ENCODE results near the gene FUBP1. TPM values are rescaled to one million over a fixed set of nuclear protein-coding genes. Genes with fewer than 3 reads are reported as not detected.
A peak's percentile ranks its signal among the peaks of the same experiment; 100 is the strongest.

FUBP1 gene
- polyA plus RNA-seq, 3 donors, result 16.5 to 47.3 (median 16.5) TPM

DNA sequence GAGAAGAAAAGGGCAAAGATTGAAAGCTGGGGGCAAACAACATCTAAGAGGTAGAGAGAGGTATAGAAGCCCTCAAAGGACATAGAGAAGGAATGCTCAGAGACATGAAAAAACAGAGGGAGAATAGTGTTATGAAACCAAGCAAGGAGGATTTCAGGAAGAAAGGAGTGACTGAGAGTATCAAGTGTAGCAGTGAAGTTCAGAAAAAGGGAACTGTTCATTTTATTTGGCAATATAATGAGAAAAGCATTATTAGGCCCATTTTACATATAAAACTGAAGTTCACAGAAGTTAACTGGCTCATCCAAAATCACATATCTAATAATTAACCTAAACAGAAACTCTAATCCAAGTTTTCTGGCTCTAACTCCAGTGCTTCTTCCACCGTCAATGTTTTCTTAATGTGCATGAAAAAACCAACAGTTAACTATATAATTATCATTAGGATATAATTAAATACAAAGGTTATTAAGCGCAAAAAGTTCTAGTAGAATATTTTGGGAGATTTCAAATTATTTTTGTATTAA is 72.8 kb downstream of the FUBP1 start:
- Histone ChIP-seq H3K79me2 (ENCODE audit: insufficient read depth, low read length) (no peaks in the 10 kb centered on the region), H3K9ac (ENCODE audit: insufficient read depth, low read length, poor library complexity, severe bottlenecking) (no peak overlapping the region), H3K4me1 (ENCODE audit: control insufficient read depth in 1 of 2, insufficient read depth in 2 of 2, low read length in 2 of 2) (peaks cover 9% of the 10 kb centered on the region in 2 donors), H3K36me3 (replicated peaks in 1 of 2; ENCODE audit: control insufficient read depth in 1 of 2, insufficient read depth in 2 of 2, low read length in 2 of 2) (no peaks in the 10 kb centered on the region), H3K27me3 (ENCODE audit: control insufficient read depth in 2 of 2, insufficient read depth in 2 of 2, low read length in 2 of 2) (no peaks in the 10 kb centered on the region), H4K20me1 (ENCODE audit: insufficient read depth, low read length) (no peaks in the 10 kb centered on the region), H2AFZ (ENCODE audit: insufficient read depth, low read depth, low read length, poor library complexity, severe bottlenecking) (no peak overlapping the region), H3K4me2 (replicated peaks; ENCODE audit: extremely low read depth, low read length, poor library complexity, severe bottlenecking) (no peak overlapping the region), H3K9me3 (replicated peaks in 1 of 2; ENCODE audit: control insufficient read depth in 1 of 2, insufficient read depth in 1 of 2, low read length in 2 of 2) (no peaks in the 10 kb centered on the region), H3K27ac (ENCODE audit: low read depth in 1 of 2, low read length in 2 of 2) (no peak overlapping the region), H3K4me3 (replicated peaks in 1 of 3; ENCODE audit: low read depth in 2 of 3, low read length in 3 of 3) (no peak overlapping the region)
- TF ChIP-seq, protein P1, sequence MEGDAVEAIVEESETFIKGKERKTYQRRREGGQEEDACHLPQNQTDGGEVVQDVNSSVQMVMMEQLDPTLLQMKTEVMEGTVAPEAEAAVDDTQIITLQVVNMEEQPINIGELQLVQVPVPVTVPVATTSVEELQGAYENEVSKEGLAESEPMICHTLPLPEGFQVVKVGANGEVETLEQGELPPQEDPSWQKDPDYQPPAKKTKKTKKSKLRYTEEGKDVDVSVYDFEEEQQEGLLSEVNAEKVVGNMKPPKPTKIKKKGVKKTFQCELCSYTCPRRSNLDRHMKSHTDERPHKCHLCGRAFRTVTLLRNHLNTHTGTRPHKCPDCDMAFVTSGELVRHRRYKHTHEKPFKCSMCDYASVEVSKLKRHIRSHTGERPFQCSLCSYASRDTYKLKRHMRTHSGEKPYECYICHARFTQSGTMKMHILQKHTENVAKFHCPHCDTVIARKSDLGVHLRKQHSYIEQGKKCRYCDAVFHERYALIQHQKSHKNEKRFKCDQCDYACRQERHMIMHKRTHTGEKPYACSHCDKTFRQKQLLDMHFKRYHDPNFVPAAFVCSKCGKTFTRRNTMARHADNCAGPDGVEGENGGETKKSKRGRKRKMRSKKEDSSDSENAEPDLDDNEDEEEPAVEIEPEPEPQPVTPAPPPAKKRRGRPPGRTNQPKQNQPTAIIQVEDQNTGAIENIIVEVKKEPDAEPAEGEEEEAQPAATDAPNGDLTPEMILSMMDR (IDR thresholded peaks at IDR 0.05), result no peak
- H3K4me3 Mint-ChIP-seq, result no peak overlapping the region
- H3K27ac Mint-ChIP-seq, result peak overlapping the region in 2 of 7 donors; percentile 16 to 39
- WGBS (ENCODE audit: insufficient coverage), result no CpG with 5 or more reads among the region's 2 CpGs
- DNase-seq, result peak in 2 of 3 donors; percentile 8 to 32
- peaks cover 12% of the 10 kb centered on the region for H3K4me1 Mint-ChIP-seq
- no peaks in the 10 kb centered on the region for H3K27me3 Mint-ChIP-seq (ENCODE audit: low read depth in 3 of 3)
- intact Hi-C loops (cut with micrococcal nuclease), result no loop called here
- peaks cover 0 to 1% (median 0%) of the 10 kb centered on the region in 7 donors for H3K9me3 Mint-ChIP-seq
- no peaks in the 10 kb centered on the region for H3K36me3 Mint-ChIP-seq

DNA sequence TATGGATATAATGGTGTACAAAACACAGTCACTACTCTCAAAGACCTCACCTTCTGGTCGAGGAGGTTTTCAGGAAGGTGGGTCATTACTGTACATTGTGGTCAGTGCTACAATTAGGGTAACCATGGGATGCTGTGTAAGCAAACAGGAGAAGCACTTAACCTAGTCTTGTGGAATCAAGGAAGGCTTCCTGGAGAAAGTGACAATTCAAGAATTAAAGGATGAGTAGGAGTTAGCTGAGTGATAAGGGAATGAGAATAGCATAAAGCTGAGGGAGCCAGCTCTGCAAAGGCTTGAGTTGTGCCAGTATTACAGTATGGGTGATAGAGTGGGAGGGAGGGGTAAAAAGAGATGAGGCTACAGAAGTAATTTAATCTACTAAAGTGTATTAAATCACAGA is 73.3 kb downstream of the FUBP1 start:
- intact Hi-C loops (cut with micrococcal nuclease), result no loop called here
- TF ChIP-seq, protein P1 (IDR thresholded peaks at IDR 0.05), result no peak
- Histone ChIP-seq H3K79me2 (ENCODE audit: insufficient read depth, low read length) (no peaks in the 10 kb centered on the region), H3K27ac (ENCODE audit: low read depth in 1 of 2, low read length in 2 of 2) (no peak overlapping the region), H3K27me3 (ENCODE audit: control insufficient read depth in 2 of 2, insufficient read depth in 2 of 2, low read length in 2 of 2) (no peaks in the 10 kb centered on the region), H3K9me3 (replicated peaks in 1 of 2; ENCODE audit: control insufficient read depth in 1 of 2, insufficient read depth in 1 of 2, low read length in 2 of 2) (no peaks in the 10 kb centered on the region), H3K4me1 (ENCODE audit: control insufficient read depth in 1 of 2, insufficient read depth in 2 of 2, low read length in 2 of 2) (peaks cover 9% of the 10 kb centered on the region in 2 donors), H3K9ac (ENCODE audit: insufficient read depth, low read length, poor library complexity, severe bottlenecking) (no peak overlapping the region), H4K20me1 (ENCODE audit: insufficient read depth, low read length) (no peaks in the 10 kb centered on the region), H2AFZ (ENCODE audit: insufficient read depth, low read depth, low read length, poor library complexity, severe bottlenecking) (no peak overlapping the region), H3K36me3 (replicated peaks in 1 of 2; ENCODE audit: control insufficient read depth in 1 of 2, insufficient read depth in 2 of 2, low read length in 2 of 2) (no peaks in the 10 kb centered on the region), H3K4me2 (replicated peaks; ENCODE audit: extremely low read depth, low read length, poor library complexity, severe bottlenecking) (no peak overlapping the region), H3K4me3 (replicated peaks in 1 of 3; ENCODE audit: low read depth in 2 of 3, low read length in 3 of 3) (no peak overlapping the region)
- Mint-ChIP-seq H3K27me3 (ENCODE audit: low read depth in 3 of 3) (no peaks in the 10 kb centered on the region), H3K4me1 (peaks cover 12% of the 10 kb centered on the region), H3K9me3 (peaks cover 0 to 1% (median 0%) of the 10 kb centered on the region in 7 donors), H3K36me3 (no peaks in the 10 kb centered on the region), H3K27ac (peak overlapping the region in 3 of 7 donors; percentile 16 to 39 (median 30)), H3K4me3 (no peak overlapping the region)
- DNase-seq, result no peak
- 100% methylated on average over 1 of the region's 1 CpG for WGBS (ENCODE audit: insufficient coverage)
